HG03108 (cell line): ENCODE results near the gene ADAM8.

Experiments
- ATAC-seq: cut with Tn5 transposase; IDR thresholded peaks from one replicate; pipeline ENCODE4 v1.9.1; 2021; ENCODE audit warnings: moderate library complexity; ENCODE audit not compliant: unreplicated experiment

The ADAM8 gene

DNA sequence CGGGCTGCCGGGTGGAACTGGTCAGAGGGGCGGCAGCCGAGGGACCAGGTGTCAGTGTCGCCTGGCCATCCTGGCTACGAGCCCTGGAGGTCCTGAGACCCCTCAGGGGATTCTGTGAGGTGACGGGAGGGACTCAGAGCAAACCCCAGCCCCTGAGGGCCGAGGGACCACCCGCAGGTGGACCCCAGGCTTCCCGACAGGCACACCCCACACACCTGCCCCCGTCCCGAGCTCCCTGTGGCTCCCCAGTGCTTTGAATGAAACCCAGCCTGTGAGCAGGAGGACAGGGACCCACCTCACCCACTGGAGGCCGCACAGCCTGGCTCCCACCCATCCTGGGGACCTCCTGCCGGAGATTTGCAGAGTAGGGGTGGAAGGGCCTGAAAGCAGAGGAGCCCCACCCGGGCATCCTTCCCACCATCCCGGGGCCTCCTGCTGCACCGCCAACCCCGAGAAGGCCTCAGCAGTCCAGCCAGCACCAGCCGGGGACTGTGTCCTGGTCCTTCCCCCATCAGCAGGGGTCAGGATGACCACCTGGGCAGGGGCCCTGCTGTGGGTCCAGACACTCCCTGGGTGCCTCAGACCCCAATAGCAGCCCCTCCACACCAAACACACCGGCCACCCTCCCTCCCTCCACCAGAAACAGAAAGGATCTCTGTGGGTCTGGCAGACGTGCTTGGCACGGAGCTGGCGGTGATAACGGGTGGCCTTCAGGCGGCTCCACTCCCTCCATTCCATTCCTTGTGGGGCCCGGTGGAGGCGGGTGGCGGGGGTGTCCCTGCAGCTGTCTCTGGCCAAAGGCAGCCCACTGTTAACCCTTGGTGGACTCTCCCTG lies 25.1 kb downstream of the ADAM8 start:
- ATAC-seq, result no peak

DNA sequence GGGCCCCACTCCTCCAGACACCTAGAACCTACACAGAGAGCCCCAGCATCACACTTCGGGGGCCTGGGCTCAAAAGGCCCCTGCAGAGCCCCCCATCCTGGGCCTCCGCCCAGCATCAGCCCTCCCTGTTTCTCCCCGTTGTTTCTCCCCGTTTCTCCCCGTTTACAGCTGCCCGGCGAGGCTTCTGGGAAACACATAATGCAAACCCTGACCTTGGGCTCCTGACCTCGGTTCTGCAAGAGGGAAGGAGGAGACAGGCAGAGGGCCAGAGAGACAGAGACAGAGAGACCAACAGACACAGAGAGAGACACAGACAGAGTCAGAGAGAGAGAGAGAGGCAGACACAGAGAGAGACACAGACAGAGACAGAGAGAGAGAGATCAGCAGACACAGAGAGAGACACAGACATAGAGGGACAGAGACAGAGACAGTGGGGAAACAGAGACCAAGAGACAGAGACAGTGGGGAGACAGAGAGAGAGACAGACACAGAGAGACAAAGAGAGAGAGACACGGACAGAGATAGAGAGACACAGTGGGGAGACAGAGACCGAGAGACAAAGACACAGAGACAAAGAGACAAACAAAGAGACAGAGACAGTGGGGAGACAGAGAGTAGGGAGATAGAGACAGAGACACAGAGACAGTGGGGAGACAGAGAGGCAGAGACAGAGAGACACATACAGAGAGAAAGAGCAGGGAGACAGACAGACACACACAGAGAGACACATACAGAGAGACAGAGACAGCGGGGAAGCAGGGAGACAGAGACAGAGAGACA lies 26.5 kb downstream of the ADAM8 start:
- ATAC-seq, result no peak

DNA sequence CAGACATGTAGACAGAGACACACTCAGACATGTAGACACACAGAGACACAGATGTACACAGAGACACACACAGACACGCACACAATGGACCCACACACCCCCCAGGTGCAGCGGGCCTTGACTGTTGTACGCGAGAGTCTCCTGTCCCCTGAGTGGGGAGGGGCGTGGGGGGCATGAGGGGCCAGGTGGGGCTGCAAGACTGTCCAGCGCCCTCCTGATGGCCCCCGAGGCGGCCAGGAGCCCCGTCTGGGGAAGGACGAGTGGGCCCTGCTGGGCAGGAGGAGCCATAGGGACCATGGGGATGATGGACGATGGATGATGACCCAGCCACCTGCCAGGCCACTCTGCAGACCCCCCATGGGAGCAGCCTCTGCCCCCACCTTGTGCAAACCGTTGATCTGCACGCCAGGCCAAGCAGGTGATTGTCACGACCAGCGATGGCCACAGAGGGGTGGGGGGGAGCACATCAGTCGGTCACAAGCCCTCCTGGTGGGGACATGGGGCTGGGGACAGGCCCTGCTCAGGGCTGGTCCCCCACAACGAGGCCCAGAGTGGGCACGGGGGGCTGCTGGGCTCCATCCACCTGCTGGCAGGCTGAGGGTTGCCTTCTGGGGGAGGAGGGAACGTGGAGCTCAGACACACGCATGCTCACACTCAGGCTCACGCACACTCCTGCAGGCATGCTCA lies 27.4 kb downstream of the ADAM8 start:
- ATAC-seq, result no peak

DNA sequence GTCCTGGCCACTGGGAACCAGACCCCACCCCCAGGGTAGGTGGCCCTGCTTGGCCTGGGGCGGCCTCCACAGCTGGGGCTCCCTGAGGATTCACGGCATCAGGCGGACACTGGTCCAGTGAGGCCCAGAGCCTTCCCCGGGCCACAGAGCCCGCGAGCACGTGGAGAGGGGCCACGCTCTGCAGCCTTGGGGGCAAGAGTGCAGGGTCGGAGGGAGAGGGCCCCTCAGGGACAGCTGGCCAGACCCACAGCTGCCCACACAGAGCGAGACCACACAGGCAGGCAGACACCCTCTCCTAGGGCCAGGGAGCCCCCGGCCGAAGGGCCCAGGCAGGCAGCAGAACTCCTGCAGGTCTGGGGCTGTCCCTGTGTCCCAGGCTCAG lies 28.3 kb downstream of the ADAM8 start:
- ATAC-seq, result no peak

DNA sequence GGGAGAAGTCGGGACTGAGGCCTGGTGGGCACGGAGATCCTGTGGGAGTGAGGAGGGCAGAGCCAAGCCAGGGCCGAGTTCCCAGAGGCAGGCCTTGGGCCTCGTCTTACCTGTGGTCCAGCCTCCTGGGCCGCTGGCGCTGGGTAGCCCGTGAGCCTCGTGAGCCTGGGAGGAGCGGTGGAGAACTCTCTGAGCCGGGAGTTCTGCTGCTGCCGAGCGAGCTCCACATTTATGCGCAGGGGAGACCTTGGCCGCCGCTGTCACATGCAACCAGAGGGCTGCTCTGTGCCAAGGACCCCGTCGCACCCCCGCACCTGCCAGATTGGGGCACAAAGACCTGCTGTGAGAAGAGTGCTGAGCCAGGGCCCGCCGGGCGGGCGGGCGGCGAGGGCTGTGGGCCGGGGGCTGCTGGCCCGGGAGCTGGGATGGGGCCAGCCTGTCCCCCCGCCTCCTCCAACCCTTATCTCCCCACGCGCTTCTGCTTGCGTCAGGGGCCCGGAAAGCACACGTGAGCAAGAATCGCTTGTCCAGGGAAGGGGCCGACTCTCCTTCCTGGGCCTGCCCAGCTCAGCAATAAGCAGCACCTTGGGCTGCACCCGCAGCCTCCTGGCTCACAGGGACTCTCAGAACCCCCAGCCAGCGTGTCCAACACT lies 28.9 kb downstream of the ADAM8 start:
- ATAC-seq, result no peak

DNA sequence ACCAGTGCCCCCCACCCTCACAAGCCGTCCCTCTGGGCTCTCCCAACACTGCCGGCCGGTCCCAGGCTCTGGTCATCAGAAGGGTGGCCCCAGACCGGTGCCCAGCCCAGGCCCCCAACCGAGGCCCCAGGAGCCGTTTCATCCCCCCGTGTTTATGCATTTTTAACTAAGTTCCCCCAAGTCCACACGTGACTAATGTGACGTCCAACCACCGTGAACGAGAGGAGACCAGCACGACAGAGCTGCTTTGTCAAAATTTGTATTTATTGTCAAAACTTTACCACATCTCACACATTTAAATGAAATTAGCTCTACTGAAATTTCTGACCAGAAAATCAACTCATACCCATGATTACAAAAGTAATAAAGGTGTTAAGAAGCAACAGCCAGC lies 30.4 kb downstream of the ADAM8 start:
- no peak for ATAC-seq

DNA sequence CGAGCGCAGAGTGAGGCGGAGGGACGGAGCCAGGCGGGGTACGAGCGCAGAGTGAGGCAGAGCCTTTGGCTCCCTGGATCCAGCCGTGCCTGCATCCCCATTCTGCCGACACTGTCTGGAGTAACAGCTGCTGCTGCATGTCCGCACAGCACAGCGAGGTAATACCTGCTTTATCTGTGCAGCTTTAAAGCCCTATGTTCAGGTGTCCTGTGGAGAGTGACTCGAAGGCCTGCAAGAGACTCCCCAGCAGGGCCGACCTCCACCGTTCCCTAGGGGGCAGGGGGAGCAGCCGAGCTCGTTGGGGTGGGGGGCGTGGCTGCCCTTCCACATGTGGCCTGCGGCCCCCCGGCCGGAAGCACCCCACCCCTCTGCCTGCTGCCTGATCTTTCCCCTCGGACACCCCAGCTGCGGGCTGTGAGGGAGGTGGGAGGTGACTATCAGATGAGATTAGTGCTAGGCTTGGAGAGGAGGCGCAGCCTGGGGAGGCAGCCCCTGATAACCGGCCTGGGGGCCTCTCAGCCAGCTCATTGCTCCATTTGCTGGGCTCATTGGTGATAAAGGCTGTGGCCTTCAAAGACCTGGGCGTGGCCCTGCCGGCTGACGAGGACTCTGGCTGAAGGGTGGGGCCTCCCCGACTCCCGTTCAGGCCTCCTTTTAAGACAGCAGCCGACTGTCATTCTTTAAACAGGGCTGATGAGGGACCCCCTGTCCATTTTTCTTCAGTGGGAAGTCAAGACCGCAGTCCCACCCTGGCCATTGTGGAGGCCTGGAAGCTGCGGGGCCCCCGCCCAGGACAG lies 31.0 kb downstream of the ADAM8 start:
- no peak for ATAC-seq

DNA sequence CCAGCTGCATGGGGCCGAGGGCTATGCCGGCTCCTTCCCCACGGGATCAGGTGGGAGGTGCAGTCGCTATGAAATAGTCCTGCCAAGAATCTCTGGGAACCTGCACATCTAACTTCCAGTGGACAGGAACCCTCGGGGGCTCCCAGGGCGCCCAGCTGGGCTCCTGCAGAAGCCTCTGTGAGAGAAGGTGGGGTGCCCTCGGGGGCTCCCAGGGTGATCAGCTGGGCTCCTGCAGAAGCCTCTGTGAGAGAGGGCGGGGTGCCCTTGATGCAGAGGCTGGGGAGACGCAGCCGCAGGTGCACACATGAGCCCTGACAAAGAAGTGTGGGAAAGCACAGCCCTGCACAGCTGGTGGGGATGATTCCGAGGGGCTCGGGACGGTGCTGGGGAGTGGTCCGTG lies 33.1 kb downstream of the ADAM8 start:
- no peak for ATAC-seq

DNA sequence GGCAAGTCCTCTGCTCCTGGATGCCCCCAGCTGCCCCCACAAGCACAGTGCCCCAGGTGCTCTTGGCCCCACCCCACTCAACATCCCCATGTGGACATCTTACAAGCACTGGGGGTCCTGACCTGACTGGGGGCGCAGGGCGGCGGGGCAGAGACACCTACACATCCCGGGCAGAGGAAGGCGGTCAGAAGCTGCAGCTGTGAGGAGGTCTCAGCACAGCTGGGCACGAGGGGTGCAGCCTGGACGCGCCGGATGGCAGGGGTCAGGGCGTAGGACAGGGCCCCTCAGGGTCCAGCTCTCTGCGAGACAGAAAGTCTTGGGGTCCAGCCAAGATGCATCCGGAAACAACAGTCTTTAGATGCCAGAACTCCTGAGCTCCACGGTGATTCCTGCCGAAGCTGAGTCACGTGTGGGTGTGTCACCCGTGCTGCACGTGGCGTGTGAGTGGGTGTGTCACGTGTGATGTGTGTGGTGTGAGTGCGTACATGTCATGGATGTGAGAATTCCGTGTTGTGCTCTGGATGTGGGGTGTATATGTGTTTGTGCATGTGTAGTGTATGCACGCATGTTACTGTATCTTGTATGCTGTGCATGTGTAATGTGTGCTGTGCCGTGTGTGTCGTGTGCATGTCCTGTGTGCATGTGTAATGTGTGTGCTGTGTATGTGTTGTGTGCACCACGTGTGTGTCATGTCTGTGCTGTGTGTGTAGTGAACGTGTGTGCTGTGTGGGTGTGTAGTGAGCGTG lies 33.9 kb downstream of the ADAM8 start:
- no peak for ATAC-seq

DNA sequence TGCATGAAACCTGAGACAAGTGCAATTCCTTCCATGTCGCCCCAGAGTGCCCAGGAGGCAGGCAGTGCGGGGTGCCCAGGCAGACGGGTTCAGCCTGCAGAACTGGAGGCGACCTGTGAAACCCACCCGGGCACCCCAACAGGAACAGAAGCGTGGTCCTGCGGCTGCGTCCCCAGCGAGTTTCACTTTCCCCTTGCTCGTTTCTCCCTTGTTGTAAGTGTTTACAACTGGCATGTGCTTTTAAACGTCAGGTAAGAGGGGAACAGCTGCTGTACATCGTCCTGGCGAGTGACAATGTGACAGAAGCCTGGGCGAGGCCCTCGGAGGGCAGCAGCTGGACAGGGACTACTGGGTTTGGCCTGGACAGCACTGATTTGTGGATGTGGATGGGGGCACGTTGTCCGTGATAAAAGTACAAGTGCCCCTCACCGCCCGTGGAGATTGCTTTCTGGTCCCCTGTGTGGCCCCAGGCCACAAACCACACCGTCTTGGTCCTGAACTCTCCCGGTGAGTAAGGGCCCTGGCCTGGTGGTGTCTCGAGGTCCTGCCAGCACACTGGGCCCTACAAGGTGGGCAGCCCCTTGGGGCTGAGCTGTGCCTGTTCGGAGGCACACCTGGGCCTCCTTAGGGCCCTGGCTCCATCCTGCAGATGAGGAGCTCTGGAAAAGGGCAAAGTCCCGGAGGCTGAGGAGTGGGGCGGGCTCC lies 35.0 kb downstream of the ADAM8 start:
- no peak for ATAC-seq

DNA sequence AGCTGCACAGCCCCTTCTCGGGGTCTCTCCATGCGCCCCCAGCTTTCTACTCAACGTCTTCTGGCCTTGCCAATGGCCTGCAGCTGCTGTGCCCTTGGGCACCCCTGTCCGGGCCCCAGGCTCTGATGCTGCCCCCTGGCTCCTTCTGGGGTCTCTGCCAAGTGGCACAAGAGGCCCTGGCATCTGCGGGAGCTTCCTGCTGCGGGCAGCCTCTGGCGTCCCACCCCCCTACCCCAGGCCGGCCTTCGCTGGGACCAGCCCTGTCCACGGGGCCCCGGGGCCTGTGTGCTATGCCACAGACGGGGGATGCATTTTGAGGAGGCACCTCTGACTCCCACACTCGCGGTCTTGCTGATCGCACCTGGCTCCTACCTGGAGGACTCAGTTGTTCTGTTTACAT lies 36.7 kb downstream of the ADAM8 start:
- ATAC-seq, result no peak

DNA sequence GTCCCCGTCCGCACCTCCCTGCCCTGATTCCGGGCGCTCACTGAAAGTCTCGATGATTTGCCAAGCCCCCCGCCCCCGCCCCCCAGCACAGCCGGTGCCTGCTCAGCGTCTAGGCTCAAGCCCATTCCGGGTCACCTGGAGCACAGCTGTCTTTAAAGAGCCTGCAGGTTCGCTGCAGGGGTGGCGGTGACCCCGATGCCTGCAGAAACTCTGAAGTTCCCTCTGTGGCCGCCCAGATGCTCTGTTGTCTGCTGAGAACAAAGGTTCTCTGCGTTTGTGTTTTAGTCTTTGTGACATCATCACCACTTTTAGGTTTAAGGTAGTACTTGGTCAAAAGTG lies 38.2 kb downstream of the ADAM8 start:
- ATAC-seq, result no peak

DNA sequence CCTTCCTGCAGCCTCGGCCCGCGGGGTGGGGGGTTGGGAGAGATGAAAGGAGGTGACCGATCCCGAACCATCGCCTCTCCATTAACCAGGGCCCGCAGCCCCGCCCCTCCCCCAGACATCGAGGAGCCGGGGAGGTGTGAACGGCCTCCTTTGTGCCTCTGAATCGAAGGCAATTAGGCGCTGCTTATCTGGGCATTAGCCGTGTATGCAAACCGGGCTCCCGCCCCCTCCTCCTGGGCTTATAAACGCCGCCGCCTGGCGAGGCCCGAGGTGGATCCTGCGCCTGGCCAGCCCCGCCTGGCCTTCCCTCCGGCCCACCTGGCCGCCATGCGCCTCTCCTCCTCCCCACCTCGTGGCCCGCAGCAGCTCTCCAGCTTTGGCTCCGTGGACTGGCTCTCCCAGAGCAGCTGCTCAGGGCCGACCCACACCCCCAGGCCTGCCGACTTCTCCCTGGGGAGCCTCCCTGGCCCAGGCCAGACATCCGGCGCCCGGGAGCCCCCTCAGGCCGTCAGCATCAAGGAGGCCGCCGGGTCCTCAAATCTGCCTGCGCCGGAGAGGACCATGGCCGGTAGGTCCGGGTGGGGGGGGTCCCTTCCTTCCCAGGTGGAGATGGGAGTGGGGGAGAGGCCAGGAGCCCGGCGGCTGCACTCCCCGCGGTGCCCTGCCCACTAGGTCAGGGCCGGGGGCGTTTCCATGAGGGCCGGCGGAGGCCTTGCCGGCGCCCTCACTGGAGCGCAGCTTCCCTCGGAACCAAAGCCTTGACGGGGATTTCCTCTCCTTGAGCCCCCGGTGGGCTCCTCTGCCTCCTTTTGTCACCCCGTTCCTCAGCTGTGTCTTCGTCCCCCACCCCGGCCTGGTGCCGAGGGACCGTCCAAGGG lies 38.8 kb downstream of the ADAM8 start, which contains the start of gene VENTX:
TSS of gene VENTX (plus strand) at position 268 of the 878 bp plus-strand sequence. CDS start at position 328, 60 bp downstream.
- no peak for ATAC-seq

DNA sequence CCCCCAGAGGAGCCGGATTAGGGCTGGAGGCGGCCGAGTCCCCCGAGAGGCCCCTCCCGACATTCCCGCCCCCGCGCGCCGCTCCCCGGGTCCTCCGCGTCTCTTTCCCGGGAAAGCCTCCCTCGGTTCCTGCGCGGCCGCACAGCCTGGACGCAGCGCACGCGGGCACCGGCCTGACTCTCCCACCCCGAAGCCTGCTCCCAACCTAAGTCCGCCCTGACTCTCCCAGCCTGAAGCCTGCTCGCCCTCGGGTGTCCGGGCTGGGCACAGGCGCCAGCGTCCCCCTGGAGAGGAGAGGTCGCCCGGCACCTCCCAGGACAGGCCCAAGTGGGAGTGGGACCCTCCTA lies 39.5 kb downstream of the ADAM8 start:
- ATAC-seq, result no peak

DNA sequence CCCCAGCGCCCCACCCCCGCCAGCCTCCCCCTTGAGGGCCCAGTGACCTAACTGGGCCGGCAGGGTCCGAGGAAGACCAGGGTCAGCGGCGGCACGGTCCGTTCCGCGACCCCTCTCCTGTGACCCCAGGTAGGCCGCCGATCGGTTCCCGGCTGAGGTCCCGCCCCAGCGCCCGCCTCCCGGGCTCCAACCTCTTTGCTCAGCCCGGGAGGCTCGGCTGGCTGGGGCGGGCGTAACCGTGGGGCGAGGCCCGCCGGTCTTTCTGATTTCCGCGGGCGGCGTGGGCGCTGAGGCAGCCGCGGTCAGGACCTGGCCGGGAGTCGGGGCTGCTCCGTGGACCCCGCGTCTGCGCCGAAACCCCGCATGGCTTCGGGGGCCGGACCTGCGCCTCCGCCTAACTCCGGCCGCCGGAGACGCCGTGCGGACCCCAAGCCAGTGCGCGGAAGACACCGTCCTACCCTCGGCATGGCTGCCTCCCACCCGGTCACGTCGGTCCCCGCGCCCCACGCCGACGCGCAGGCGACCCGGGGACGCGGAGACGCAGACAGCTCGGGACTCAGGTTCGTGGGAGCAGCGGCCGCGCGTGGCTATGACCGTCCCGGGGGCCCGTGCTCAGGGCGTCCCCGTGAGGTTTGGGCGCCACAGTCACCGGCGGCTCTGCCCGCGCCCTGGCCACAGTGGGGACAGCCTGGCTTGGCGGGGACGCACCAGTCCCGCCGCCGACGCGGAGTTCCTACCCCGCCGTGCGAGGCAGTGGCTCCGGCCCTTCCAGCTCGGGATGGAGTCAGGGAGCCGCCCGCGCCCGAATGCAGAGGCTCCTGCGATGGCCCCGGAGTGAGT lies 40.0 kb downstream of the ADAM8 start:
- no peak for ATAC-seq

DNA sequence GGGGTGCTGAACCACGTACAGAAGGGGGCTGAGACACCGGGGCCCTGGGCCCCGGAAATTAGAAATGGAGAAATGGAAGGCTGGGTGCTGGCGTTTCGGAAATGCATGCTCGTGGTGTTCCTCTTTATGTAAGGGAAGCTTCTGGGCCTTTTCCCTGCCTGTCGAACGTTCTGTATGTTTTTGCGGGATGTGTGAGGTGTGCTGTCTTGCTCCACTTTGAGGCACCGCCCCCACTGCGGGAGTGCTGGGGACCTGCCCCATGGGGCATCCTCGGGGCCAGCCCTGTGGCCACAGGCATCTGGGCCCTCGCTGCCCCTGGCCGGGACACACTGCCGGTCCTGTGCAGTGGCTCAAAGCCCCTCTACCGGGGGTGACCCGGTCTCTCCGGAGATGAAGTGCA lies 40.7 kb downstream of the ADAM8 start:
- ATAC-seq, result no peak

DNA sequence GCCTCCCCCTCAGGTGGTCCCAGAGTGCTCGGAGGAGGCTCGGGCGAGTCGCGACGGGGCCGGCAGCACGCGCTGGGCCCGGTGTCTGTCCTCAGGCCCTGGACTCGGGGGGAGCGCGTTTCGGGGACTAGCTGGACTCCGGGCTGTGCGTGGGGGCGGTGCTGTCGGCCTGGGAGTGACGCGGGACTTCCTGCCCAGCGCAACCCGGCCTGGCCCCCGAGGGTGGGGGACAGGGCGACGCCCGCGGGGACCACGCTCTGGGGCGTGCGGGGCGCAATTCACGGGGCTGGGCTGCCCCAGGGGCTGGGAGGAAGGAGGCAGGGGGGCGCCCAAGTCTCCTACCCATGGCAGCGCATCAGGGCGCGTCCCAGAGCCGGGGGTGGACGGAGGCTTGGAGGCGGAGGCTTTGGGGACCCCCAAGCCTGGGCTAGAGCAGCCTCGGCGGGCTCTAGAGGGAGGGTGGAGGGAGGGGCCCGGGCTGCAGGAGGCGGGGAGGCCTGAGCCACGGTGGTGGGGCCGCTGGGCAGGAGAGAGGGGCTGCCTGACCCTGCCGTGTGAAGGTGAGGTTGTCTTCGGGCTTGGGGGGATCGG lies 41.3 kb downstream of the ADAM8 start:
- no peak for ATAC-seq
